ENCODE measurements around the gene LPAR5. TPM values are rescaled to one million over a fixed set of nuclear protein-coding genes. Genes with fewer than 3 reads are reported as not detected.
A peak's percentile ranks its signal among the peaks of the same experiment; 100 is the strongest.

LPAR5 gene
- total RNA-seq, 1 donor from 2014 or later = 6.3 TPM

DNA sequence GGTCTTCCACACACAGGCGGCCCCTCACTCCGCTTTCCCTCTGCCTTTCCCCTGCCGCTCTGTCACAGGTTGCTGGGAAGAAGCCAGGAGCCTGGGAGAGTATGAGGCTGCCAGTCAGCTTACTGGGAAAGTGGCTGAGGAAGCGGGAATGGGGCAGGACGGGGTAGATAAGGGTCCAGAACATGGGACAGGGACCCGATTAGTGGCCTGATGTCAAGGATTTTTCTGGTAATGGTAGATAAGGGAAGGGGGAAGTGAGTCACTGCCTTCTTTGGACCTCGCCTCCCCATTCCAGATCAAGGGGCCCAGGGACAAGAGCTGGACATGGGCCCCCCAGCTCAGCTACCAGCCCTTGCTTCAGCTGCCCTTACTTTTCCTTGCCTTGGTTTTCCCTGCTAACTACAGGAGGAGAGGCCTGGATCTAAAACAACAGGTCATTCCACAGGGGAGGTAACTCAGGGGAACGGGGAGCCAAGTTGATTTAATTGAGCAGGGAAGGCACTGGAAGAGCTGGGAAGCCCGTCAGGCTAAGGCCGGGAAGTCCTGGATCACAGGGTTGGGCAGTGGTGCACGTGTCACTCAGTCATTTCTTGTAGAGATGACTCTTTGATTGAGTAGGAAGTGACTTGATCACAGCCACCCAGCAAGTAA, 3.5 kb upstream of the LPAR5 start:
- DNase-seq (ENCODE audit: low spot score) = no peak

DNA sequence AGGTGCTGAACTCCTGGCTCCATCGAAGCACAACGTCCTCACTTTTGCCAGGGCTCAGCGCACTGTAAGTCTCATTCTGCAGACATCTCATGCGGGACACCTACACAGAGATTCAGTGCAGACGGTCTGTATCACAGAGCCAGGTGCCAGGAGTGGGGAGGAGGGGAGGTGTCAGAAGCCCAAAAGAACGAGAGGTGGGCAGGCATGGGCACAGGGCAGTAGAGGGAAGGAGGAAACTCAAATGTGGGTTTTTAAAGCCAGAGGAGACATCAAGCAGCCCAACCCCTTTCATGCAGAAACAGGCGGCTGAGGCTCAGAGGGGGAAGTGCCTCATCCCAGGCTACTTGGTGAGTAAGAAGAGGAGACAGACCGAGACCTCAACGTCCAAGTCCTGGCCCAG, 2.5 kb upstream of the LPAR5 start:
- DNase-seq (ENCODE audit: low spot score) = peak; percentile 42

DNA sequence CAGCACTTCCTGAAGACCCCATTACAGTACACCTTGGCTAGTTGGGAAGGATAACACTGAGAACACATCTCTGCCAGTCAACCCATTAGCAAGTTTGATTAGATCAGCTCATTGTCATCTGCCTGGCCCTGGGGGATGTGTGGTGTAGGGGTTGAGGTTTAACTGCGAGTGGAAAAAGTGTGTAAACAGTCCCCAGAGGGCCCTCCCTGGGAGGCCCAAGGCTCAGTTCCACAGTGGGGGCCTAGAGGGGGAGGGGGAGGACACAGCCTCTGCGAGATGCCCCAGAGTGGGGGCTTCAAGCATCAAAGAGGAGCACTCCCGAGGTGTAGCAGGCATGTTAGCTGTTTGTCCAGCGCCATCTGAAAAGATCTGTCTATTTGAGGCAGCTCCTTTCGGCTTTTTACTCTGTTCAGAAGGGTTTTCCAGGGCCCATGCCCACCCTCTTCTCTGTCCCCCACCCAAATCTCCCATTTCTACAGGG, 344 bp downstream of the LPAR5 start:
- no peak for DNase-seq (ENCODE audit: low spot score)

GRCh38 chr12:6632026-6632983, 3.5 kb downstream of the LPAR5 start:
- DNase-seq (ENCODE audit: low spot score) = peak; percentile 77

- DNase-seq (ENCODE audit: low spot score) = no peak
Observed at GRCh38 chr12:6631549-6631961, 4.2 kb downstream of the LPAR5 start.

DNA sequence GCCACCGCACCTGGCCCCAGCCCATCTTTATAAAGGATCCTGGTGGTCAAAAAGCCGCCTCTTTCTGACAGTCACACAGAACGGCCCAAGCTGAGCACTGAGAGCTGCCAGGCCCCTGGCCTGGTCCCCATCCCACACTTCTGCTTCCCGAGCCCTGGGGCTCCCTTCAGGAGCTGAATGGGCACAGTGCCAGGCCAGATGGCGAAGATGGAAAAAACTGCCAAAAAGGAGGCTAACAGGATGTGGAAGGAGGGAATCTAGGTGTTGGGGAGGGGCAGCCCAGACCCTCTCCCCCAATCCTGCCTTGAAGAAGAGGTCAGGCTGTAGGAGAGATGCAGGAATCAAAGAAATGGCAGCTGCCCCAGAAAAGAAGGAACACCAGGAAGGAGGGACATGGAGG, 5.0 kb downstream of the LPAR5 start:
- DNase-seq (ENCODE audit: low spot score) = no peak

- DNase-seq (ENCODE audit: low spot score) = no peak
Observed at GRCh38 chr12:6627616-6628015, 8.1 kb downstream of the LPAR5 start.

DNA sequence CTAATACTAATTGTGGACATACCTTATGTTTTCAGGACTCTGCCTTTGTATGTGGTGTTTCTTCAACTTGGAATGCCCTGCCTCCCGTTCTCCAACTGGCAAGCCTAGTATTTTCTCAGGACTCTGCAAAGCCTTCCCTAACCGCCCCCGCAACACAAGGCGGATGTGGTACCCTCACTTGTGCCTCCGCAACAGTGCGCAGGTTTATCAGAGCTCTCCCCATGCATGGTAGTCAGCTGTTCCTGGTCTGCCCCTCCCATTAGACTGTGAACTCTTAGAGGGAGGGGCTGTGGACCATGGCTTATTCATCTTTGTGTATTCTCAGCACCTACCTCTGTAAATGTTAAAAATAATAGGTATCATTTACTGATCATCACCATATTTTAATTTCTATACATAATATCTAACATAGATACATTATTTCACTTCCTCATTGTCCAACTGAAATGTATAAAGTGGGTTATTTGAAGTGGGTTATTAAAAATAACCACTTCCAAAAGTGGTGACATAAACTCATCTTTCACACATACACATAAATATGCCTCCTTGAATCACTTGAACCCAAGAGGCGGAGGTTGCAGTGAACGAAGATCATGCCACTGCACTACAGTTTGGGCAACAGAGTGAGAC, 9.0 kb downstream of the LPAR5 start:
- no peak for DNase-seq (ENCODE audit: low spot score)

GRCh38 chr12:6620885-6621274, 14.9 kb downstream of the LPAR5 start:
- no peak for DNase-seq (ENCODE audit: low spot score)

- DNase-seq (ENCODE audit: low spot score) = peak; percentile 65
Observed at GRCh38 chr12:6620137-6620884, 15.4 kb downstream of the LPAR5 start.

DNA sequence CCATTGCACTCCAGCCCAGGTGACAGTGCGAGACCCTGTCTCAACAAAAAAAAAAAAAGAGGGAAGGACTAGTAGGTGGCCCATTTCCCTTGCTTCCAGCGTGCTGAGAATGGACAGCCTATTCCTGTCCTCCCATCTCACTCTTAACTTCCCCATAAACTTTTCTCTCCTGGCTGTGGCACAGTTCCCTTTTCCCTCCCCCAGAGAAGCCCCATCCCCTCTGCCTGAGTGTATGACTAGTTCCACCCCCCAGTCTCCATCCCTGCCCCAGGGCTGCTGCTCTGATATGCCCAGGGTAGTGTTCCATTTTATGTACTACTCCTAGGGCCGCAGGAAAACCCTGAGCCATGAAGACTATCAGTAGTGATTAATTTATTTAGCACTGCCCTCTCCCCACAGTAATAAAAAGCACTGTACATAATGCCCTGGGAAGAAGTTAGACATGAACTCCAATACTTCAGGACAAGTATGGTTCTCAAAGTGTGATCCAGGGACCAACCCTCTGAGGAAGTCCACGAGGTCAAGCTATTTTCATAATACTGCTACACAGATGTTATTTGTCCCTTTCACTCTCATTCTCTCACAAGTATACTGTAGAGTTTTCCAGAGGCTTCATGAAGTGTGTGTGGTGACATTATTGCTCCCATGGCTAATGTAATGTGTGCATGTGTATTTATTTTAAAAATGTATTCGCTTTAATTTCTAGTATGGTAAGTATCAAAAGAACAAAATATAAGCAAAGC, 17.1 kb downstream of the LPAR5 start:
- no peak for DNase-seq (ENCODE audit: low spot score)

- no peak for DNase-seq (ENCODE audit: low spot score)
Observed at GRCh38 chr12:6615802-6616201, 20.0 kb downstream of the LPAR5 start.

DNA sequence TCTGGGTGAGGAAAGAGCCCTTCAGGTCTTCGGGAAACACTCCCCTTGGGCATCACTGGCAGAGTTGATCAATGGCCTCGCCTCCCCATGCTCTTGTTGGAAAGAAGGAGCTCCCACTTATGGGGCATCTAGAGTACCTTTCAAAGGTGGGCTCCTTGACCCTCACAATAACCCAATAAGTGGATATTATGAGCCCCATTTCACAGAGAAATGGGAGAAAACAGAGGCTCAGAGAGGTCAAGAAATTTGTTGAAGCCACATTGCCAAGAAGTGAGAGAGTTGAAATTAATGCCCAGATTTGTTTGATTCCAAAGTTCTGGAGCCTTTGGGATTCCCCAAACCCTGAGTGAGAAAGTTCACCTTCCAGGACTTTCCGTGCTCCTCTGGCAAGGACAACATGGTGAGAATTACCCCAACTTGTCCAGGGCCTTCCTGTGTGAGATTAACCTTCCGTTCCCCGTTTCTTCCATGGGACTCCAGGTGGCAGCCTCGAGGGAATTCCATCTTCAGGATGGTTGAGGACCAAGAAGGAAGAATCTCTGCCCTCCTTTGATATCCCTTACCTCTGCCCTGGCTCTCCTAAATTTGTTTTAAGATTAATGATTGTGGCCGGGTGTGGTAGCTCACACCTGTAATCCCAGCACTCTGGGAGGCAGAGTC, 21.1 kb downstream of the LPAR5 start:
- no peak for DNase-seq (ENCODE audit: low spot score)

DNA sequence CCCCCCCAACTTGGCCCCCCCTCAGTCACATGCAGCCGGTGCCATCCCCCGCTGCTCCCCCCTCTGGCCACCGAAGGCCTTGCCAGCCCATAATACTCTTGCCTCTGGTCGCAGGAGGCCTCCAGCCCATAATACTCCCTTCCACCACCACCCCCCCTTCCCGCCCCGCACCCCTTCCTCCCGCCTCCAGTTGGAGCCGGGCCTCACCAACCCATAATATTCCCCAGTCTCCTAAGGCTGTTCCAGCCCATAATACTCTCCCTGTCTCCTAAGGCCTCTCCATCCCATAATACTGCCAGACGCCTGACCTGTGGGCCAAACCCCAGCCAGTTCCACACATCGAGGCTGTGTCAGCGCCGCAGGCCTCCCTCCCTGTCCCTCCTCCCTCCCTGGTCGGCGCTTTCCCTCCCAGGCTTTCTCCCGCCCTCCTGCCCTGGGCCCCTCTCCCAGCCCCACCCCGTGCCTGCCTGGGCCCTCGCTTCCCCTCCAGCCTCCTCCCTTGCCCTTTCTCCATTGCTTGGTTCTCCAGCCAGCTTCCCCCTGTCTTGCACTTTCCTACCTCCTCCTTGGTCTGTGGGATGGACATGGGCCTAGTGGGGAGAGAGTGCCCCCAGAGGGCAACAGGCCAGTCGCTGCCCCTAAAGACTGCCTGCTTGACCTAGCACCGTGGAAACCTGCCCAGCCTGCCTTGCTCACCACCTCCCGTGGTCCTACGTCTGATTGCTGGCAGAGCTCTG, 21.8 kb downstream of the LPAR5 start:
- peak; percentile 100 for DNase-seq (ENCODE audit: low spot score)

GRCh38 chr12:6613015-6613775, 22.6 kb downstream of the LPAR5 start:
- DNase-seq (ENCODE audit: low spot score) = peak; percentile 93

DNA sequence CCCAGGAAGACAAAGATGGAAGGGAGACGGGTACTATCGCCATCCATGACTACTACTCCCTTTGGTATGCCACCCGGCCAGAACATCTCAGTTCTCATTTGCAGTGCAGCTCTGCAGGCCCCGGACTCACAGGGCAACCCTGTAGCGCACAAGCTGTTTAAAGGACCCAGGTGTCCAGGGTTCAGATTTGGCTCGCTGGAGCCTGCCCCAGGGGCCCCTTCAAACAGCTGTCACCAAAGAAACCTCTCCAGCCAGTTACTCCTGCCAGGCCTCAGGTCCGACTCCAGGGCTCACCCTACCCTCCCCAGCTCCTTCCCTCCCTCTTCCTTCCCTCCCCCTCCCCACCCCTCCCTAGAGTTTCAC, 23.1 kb downstream of the LPAR5 start:
- DNase-seq (ENCODE audit: low spot score) = no peak

- DNase-seq (ENCODE audit: low spot score) = no peak
Observed at GRCh38 chr12:6612247-6612646, 23.5 kb downstream of the LPAR5 start.

GRCh38 chr12:6608592-6609281, 27.0 kb downstream of the LPAR5 start:
- DNase-seq (ENCODE audit: low spot score) = peak; percentile 34
